K562 (cell line): ENCODE data around the gene CABP4. TPM values are rescaled to one million over a fixed set of nuclear protein-coding genes. Genes with fewer than 3 reads are reported as not detected.

Experiments used
- BDP1 ChIP-seq: IDR thresholded peaks from 3 replicates; pipeline ENCODE4 v1.6.1; 2011; ENCODE audit not compliant: insufficient read length, insufficient read depth
- BRF1 ChIP-seq: IDR thresholded peaks from 3 replicates; pipeline ENCODE4 v1.6.1; 2011; ENCODE audit warnings: borderline replicate concordance, mild to moderate bottlenecking; ENCODE audit not compliant: insufficient read length; ENCODE audit errors: extremely low read depth
- ELK1 ChIP-seq: sonication (generic); formaldehyde crosslinking; IDR thresholded peaks from 2 replicates; pipeline ENCODE4 v1.8.1; 2022; ENCODE audit warnings: missing genetic modification reagents
- GABPB2 ChIP-seq: fragments of 250-450 bp; sonication (Bioruptor Pico); conservative IDR thresholded peaks from 2 replicates; pipeline ENCODE4 v1.5.1; 2021; ENCODE audit warnings: mild to moderate bottlenecking
- HMG20A ChIP-seq: fragments of 450-650 bp; formaldehyde crosslinking; conservative IDR thresholded peaks from 2 replicates; pipeline ENCODE4 v1.4.0; 2020; ENCODE audit warnings: mild to moderate bottlenecking, mixed read lengths
- HMGXB4 ChIP-seq: sonication (generic); formaldehyde crosslinking; IDR thresholded peaks from 2 replicates; pipeline ENCODE4 v1.8.1; 2023; ENCODE audit warnings: mild to moderate bottlenecking, missing genetic modification reagents
- NR2F6 ChIP-seq: fragments of 450-650 bp; formaldehyde crosslinking; IDR thresholded peaks from 2 replicates; pipeline ENCODE4 v1.4.0; 2020; ENCODE audit warnings: mild to moderate bottlenecking
- POLR2G ChIP-seq: fragments of 200-400 bp; formaldehyde crosslinking; IDR thresholded peaks from 2 replicates; pipeline ENCODE4 v1.6.1; 2017; ENCODE audit warnings: low read depth, mild to moderate bottlenecking, antibody characterized with exemption, low read length, moderate library complexity
- SAFB ChIP-seq: fragments of 200-400 bp; formaldehyde crosslinking; IDR thresholded peaks from 2 replicates; pipeline ENCODE4 v1.6.1; 2017; ENCODE audit warnings: low read depth, low read length, borderline replicate concordance
- SIRT6 ChIP-seq: IDR thresholded peaks from one replicate; pipeline ENCODE4 v1.6.1; 2012; ENCODE audit warnings: low read depth, mild to moderate bottlenecking, control low read depth, inconsistent platforms, low read length, moderate library complexity
- STAT5B ChIP-seq: fragments of 250-450 bp; sonication (Bioruptor Pico); IDR thresholded peaks from 2 replicates; pipeline ENCODE4 v1.8.0; 2021; ENCODE audit warnings: mild to moderate bottlenecking, inconsistent platforms
- TFAP4 ChIP-seq: sonication (generic); formaldehyde crosslinking; IDR thresholded peaks from 2 replicates; pipeline ENCODE4 v1.8.0; 2022; ENCODE audit warnings: missing genetic modification reagents, mild to moderate bottlenecking, moderate library complexity, borderline replicate concordance
- TRIM25 ChIP-seq: fragments of 450-650 bp; IDR thresholded peaks from 2 replicates; pipeline ENCODE4 v1.7.0; 2016; ENCODE audit warnings: borderline replicate concordance
- ZNF274 ChIP-seq: IDR thresholded peaks from 2 replicates; pipeline ENCODE4 v1.6.1; 2011; ENCODE audit warnings: low read depth, mild to moderate bottlenecking, low read length, moderate library complexity, borderline replicate concordance
- ZNF280B ChIP-seq: fragments of 250-450 bp; sonication (Bioruptor Pico); IDR thresholded peaks from 2 replicates; pipeline ENCODE4 v1.5.1; 2021; ENCODE audit warnings: mild to moderate bottlenecking
- ZNF444 ChIP-seq: fragments of 250-450 bp; sonication (Bioruptor Pico); IDR thresholded peaks from 2 replicates; pipeline ENCODE4 v1.4.0; 2020; ENCODE audit warnings: mild to moderate bottlenecking, moderate library complexity
- ZNF586 ChIP-seq: fragments of 450-650 bp; formaldehyde crosslinking; conservative IDR thresholded peaks from 2 replicates; pipeline ENCODE4 v1.4.0; 2020; ENCODE audit warnings: mild to moderate bottlenecking, moderate library complexity
- polyA plus RNA-seq, 8 experiments: library from polyadenylated mRNA; depleted of rRNA in 4 of 8; stranded (reverse) in 5 of 8; unstranded in 3 of 8; fragments of >200 nt; fragmentation: Nextera tagmentation in 2 of 8; fragmentation: Illumina TruSeq in 1 of 8; extraction: Ambion mirVana in 2 of 8; extraction: Trizol in 1 of 8; gene quantifications; 2 replicates each; pipeline versions ENCODE4 v1.2.1 to v1.2.3, GENCODE V29; 2011 to 2014; ENCODE audit warnings: inconsistent platforms in 1 of 8, missing spikeins in 1 of 8
- total RNA-seq, 7 experiments: library from RNA; depleted of rRNA in 6 of 7; stranded (reverse); fragments of >200 nt in 6 of 7; fragmentation: Illumina TruSeq in 2 of 7; extraction: Trizol in 2 of 7; gene quantifications; 2 replicates each; pipeline versions ENCODE4 v1.2.1 to v1.2.3, GENCODE V29; 2011 to 2021; ENCODE audit warnings: low replicate concordance in 1 of 7

CABP4 gene
- total and polyA plus RNA-seq, 9 of the 15 experiments (the other 6 are each of a cell fraction or from before 2014, with no cell fraction given): 0.11 TPM; not detected in 8

- TF ChIP-seq TRIM25: no peak
- TF ChIP-seq POLR2G: peak; percentile 48; the same call in 1 of the 2 replicates
- TF ChIP-seq SIRT6: no peak
- no peak for TF ChIP-seq STAT5B
- no peak for TF ChIP-seq ELK1
- no peak for TF ChIP-seq ZNF280B (CRISPR knock-in tag)
- peak; percentile 51; the same call in 1 of the 2 replicates for TF ChIP-seq SAFB
- peak; percentile 62; the same call in 1 of the 2 replicates for TF ChIP-seq HMGXB4 (CRISPR knock-in tag)
- TF ChIP-seq ZNF586 (CRISPR knock-in tag): no peak
- no peak for TF ChIP-seq HMG20A (CRISPR knock-in tag)
- TF ChIP-seq BDP1: no peak
- TF ChIP-seq BRF1: no peak
- no peak for TF ChIP-seq ZNF444 (CRISPR knock-in tag)
- TF ChIP-seq ZNF274: no peak
- TF ChIP-seq GABPB2 (CRISPR knock-in tag): no peak
- no peak for TF ChIP-seq NR2F6
- peak; percentile 70; the same call in 1 of the 2 replicates for TF ChIP-seq TFAP4 (CRISPR knock-in tag)
Measured at GRCh38 chr11:67505605-67506396, 50.6 kb downstream of the CABP4 start (continued).
